Gastrocnemius medialis (tissue), 4 donors: ENCODE results near the gene SIK3. TPM values are rescaled to one million over a fixed set of nuclear protein-coding genes. Genes with fewer than 3 reads are reported as not detected.

Source experiments
- ATAC-seq, 2 donors: fragments of 150-250 bp; one replicate each; pipeline ENCODE4 v1.9.1; 2016
- DNase-seq, 2 donors: peaks; one replicate each; pipeline ENCODE4 v3.0.0-alpha.2; 2019
- H3K27ac ChIP-seq, 4 donors: fragments of 200-600 bp; sonication (generic); 1 replicate in 1 of 4; 2 replicates in 3 of 4; pipeline ENCODE4 v1.5.1; 2016 to 2018; ENCODE audit warnings: mild to moderate bottlenecking in 2 of 4, moderate library complexity in 1 of 4
- H3K27me3 ChIP-seq, 3 donors: fragments of 200-600 bp; sonication (generic) in 2 of 3; 1 replicate in 1 of 3; 2 replicates in 2 of 3; pipeline versions ENCODE4 v1.5.1 to v1.6.0; 2016 to 2019; ENCODE audit warnings: mild to moderate bottlenecking in 1 of 3, moderate library complexity in 1 of 3
- H3K36me3 ChIP-seq, 2 donors: fragments of 200-600 bp; sonication (generic) in 1 of 2; one replicate each; pipeline ENCODE4 v1.5.1; 2017 to 2018
- H3K4me1 ChIP-seq, 2 donors: fragments of 200-600 bp; sonication (generic) in 1 of 2; one replicate each; pipeline ENCODE4 v1.5.1; 2016 to 2017; ENCODE audit warnings: mild to moderate bottlenecking in 2 of 2
- H3K4me3 ChIP-seq, 4 donors: fragments of 200-600 bp; sonication (generic) in 3 of 4; 1 replicate in 1 of 4; 2 replicates in 3 of 4; pipeline ENCODE4 v1.5.1; 2016 to 2019; ENCODE audit warnings: mild to moderate bottlenecking in 2 of 4
- H3K9me3 ChIP-seq, 3 donors: fragments of 200-600 bp; sonication (generic) in 2 of 3; 1 replicate in 1 of 3; 2 replicates in 2 of 3; pipeline ENCODE4 v1.5.1; 2016 to 2019
- CTCF ChIP-seq, 5 experiments: fragments of 450-650 bp in 3 of 5; fragments of 200-600 bp in 2 of 5; sonication (generic) in 2 of 5; IDR thresholded peaks in 4 of 5; conservative IDR thresholded peaks in 1 of 5; 1 replicate in 4 of 5; 2 replicates in 1 of 5; pipeline ENCODE4 v1.5.1; 2016 to 2019; ENCODE audit warnings: antibody characterized with exemption in 5 of 5, mild to moderate bottlenecking in 3 of 5, moderate library complexity in 3 of 5
- POLR2A ChIP-seq, 2 donors: fragments of 450-650 bp; IDR thresholded peaks; one replicate each; pipeline ENCODE4 v1.6.1; 2017; ENCODE audit warnings: antibody characterized with exemption in 2 of 2, mild to moderate bottlenecking in 2 of 2, moderate library complexity in 2 of 2
- in situ Hi-C, 4 donors: fragments of 200-750 bp; cut with MboI; loops; one replicate each; pipeline versions ENCODE4 v1.15.0 to v1.8.0; 2017; ENCODE audit warnings: low sequenced_read_pairs in 4 of 4
- intact Hi-C: fragments of 100-400 bp; cut with DNase I; formaldehyde crosslinking; loops from one replicate; pipeline ENCODE4 v1.15.1; 2023; ENCODE audit warnings: low total_unique reads
- total RNA-seq, 4 donors: library from RNA; depleted of rRNA; stranded (reverse); fragments of >200 nt; gene quantifications; one replicate each; pipeline versions ENCODE4 v1.1.0 to v1.2.3, GENCODE V29; 2016

The SIK3 gene
- total RNA-seq, 4 donors from 2014 or later: 34.4 to 42.4 (median 37.2) TPM

GRCh38 chr11:116962108-116962507 is 136.1 kb downstream of the SIK3 start:
- Histone ChIP-seq H3K9me3 (no peaks in the 10 kb centered on the region), H3K36me3 (no peaks in the 10 kb centered on the region), H3K27me3 (no peaks in the 10 kb centered on the region), H3K27ac (no peak overlapping the region), H3K4me3 (no peak overlapping the region), H3K4me1 (peaks cover 29 to 36% of the 10 kb centered on the region in 2 donors)
- ATAC-seq (no peak), DNase-seq (no peak)
- TF ChIP-seq POLR2A (IDR thresholded peaks at IDR 0.05) (no peak), CTCF (IDR thresholded peaks at IDR 0.05 in 4 of 5, conservative IDR thresholded peaks at IDR 0.05 in 1 of 5) (no peak)
- in situ Hi-C loops: no loop called here
- intact Hi-C loops: no loop called here

- Histone ChIP-seq H3K4me3 (no peak overlapping the region), H3K27me3 (no peaks in the 10 kb centered on the region), H3K36me3 (no peaks in the 10 kb centered on the region), H3K9me3 (no peaks in the 10 kb centered on the region), H3K4me1 (peaks cover 34 to 42% of the 10 kb centered on the region in 2 donors), H3K27ac (no peak overlapping the region)
- TF ChIP-seq POLR2A (IDR thresholded peaks at IDR 0.05): no peak
- TF ChIP-seq CTCF (IDR thresholded peaks at IDR 0.05 in 4 of 5, conservative IDR thresholded peaks at IDR 0.05 in 1 of 5): no peak
- intact Hi-C loops (no loop called here), in situ Hi-C loops (no loop called here)
- DNase-seq: no peak
- ATAC-seq: no peak
These were observed 137.3 kb downstream of the SIK3 start for GRCh38 chr11:116960930-116961329.

GRCh38 chr11:116958246-116958645 is 140.0 kb downstream of the SIK3 start:
- H3K4me1 ChIP-seq: peaks cover 51 to 60% of the 10 kb centered on the region in 2 donors
- no peaks in the 10 kb centered on the region for H3K9me3 ChIP-seq
- H3K27me3 ChIP-seq: no peaks in the 10 kb centered on the region
- ATAC-seq: peak in 1 of 2 donors; percentile 43
- TF ChIP-seq POLR2A (IDR thresholded peaks at IDR 0.05): no peak
- no peak for TF ChIP-seq CTCF (IDR thresholded peaks at IDR 0.05 in 4 of 5, conservative IDR thresholded peaks at IDR 0.05 in 1 of 5)
- H3K36me3 ChIP-seq: peaks cover 0 to 7% of the 10 kb centered on the region in 2 donors
- no peak overlapping the region for H3K27ac ChIP-seq
- no peak overlapping the region for H3K4me3 ChIP-seq
- DNase-seq: no peak
- in situ Hi-C loops (no loop called here), intact Hi-C loops (no loop called here)

GRCh38 chr11:116955949-116956348 is 142.3 kb downstream of the SIK3 start:
- Histone ChIP-seq H3K4me1 (peaks cover 39 to 41% of the 10 kb centered on the region in 2 donors), H3K36me3 (peaks cover 0 to 7% of the 10 kb centered on the region in 2 donors), H3K9me3 (no peaks in the 10 kb centered on the region), H3K27ac (peak overlapping the region; percentile 40 to 69 (median 51)), H3K27me3 (no peaks in the 10 kb centered on the region), H3K4me3 (no peak overlapping the region)
- ATAC-seq: peak; percentile 81 to 95
- intact Hi-C loops: no loop called here
- peak; percentile 10 to 63 for DNase-seq
- in situ Hi-C loops: no loop called here
- no peak for TF ChIP-seq CTCF (IDR thresholded peaks at IDR 0.05 in 4 of 5, conservative IDR thresholded peaks at IDR 0.05 in 1 of 5)
- no peak for TF ChIP-seq POLR2A (IDR thresholded peaks at IDR 0.05)

GRCh38 chr11:116955548-116955947 is 142.7 kb downstream of the SIK3 start:
- DNase-seq: no peak
- Histone ChIP-seq H3K4me3 (no peak overlapping the region), H3K9me3 (no peaks in the 10 kb centered on the region), H3K27me3 (no peaks in the 10 kb centered on the region), H3K27ac (peak overlapping the region; percentile 40 to 69 (median 51)), H3K4me1 (peaks cover 37% of the 10 kb centered on the region in 2 donors), H3K36me3 (peaks cover 0 to 7% of the 10 kb centered on the region in 2 donors)
- peak in 1 of 2 donors; percentile 21 for ATAC-seq
- in situ Hi-C loops: no loop called here
- TF ChIP-seq POLR2A (IDR thresholded peaks at IDR 0.05) (no peak), CTCF (IDR thresholded peaks at IDR 0.05 in 4 of 5, conservative IDR thresholded peaks at IDR 0.05 in 1 of 5) (no peak)
- intact Hi-C loops: no loop called here
